ENCODE results near the gene TMIGD1.

DNA sequence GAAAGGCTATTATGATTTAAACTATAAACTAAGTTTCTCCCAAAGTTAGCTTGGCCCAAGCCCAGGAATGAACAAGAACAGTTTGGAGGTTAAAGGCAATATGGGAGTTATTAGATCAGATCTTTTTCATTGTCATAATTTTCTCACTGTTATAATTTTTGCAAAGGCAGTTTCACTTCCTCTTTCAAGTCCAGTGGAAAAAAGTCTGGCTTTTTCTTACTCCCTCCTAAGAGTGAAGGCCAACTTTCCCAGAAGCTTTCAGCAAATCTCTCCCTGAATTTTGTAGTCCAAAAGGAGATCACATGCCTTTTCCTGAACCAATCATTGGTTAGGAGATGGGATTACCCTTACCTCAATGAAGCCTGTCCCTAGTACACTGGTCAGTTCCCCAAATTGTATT, 33.0 kb downstream of the TMIGD1 start:
- TF ChIP-seq, protein P1, sequence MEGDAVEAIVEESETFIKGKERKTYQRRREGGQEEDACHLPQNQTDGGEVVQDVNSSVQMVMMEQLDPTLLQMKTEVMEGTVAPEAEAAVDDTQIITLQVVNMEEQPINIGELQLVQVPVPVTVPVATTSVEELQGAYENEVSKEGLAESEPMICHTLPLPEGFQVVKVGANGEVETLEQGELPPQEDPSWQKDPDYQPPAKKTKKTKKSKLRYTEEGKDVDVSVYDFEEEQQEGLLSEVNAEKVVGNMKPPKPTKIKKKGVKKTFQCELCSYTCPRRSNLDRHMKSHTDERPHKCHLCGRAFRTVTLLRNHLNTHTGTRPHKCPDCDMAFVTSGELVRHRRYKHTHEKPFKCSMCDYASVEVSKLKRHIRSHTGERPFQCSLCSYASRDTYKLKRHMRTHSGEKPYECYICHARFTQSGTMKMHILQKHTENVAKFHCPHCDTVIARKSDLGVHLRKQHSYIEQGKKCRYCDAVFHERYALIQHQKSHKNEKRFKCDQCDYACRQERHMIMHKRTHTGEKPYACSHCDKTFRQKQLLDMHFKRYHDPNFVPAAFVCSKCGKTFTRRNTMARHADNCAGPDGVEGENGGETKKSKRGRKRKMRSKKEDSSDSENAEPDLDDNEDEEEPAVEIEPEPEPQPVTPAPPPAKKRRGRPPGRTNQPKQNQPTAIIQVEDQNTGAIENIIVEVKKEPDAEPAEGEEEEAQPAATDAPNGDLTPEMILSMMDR (IDR thresholded peaks at IDR 0.05), result no peak
- no peak for TF ChIP-seq POLR2A (IDR thresholded peaks at IDR 0.05)
